H9 (cell line): ENCODE data around the gene DOCK9. TPM values are rescaled to one million over a fixed set of nuclear protein-coding genes. Genes with fewer than 3 reads are reported as not detected.

Experiments used
- DNase-seq: peaks from one replicate; pipeline ENCODE4 v3.0.0-alpha.2; 2017
- H2AFZ ChIP-seq: one replicate; pipeline ENCODE4 v1.6.1; 2013; ENCODE audit warnings: mild to moderate bottlenecking, low read length, control low read depth, moderate library complexity
- H2AK5ac ChIP-seq: 2 replicates; pipeline ENCODE4 v1.6.1; 2013; ENCODE audit warnings: low read length, control low read depth, mixed read lengths; ENCODE audit not compliant: insufficient read length
- H2BK120ac ChIP-seq: one replicate; pipeline ENCODE4 v1.6.1; 2013; ENCODE audit warnings: low read depth, mild to moderate bottlenecking, low read length, control low read depth, inconsistent platforms; ENCODE audit not compliant: poor library complexity, severe bottlenecking
- H2BK12ac ChIP-seq: 2 replicates; pipeline ENCODE4 v1.6.1; 2013; ENCODE audit warnings: low read length, control low read depth, mixed read lengths, low read depth; ENCODE audit not compliant: insufficient read length
- H2BK15ac ChIP-seq: 2 replicates; pipeline ENCODE4 v1.6.1; 2013; ENCODE audit warnings: low read depth, low read length, control low read depth
- H2BK20ac ChIP-seq: one replicate; pipeline ENCODE4 v1.6.1; 2013; ENCODE audit warnings: low read depth, mild to moderate bottlenecking, low read length, control low read depth, inconsistent platforms; ENCODE audit not compliant: poor library complexity, severe bottlenecking
- H2BK5ac ChIP-seq: 2 replicates; pipeline ENCODE4 v1.6.1; 2013; ENCODE audit warnings: low read length, control low read depth, mixed read lengths; ENCODE audit not compliant: insufficient read length
- H3K14ac ChIP-seq: 2 replicates; pipeline ENCODE4 v1.6.1; 2013; ENCODE audit warnings: low read length, control low read depth; ENCODE audit not compliant: insufficient read depth
- H3K18ac ChIP-seq: 2 replicates; pipeline ENCODE4 v1.6.1; 2013; ENCODE audit warnings: low read depth, mild to moderate bottlenecking, mixed read lengths, low read length, control low read depth; ENCODE audit not compliant: insufficient read length
- H3K23ac ChIP-seq: 2 replicates; pipeline ENCODE4 v1.6.1; 2013; ENCODE audit warnings: low read length, control low read depth, mixed read lengths, low read depth; ENCODE audit not compliant: insufficient read length
- H3K23me2 ChIP-seq: 2 replicates; pipeline ENCODE4 v1.6.1; 2013; ENCODE audit warnings: low read depth, mild to moderate bottlenecking, mixed read lengths, low read length, control low read depth; ENCODE audit not compliant: insufficient read length, poor library complexity, severe bottlenecking
- H3K27ac ChIP-seq: 2 replicates; pipeline ENCODE4 v1.5.1; 2013; ENCODE audit warnings: low read length, control low read depth, mixed read lengths, low read depth; ENCODE audit not compliant: insufficient read length
- H3K27me3 ChIP-seq: 2 replicates; pipeline ENCODE4 v1.6.1; 2013; ENCODE audit warnings: low read length, control low read depth, inconsistent platforms; ENCODE audit not compliant: insufficient read depth
- H3K4ac ChIP-seq: 2 replicates; pipeline ENCODE4 v1.6.1; 2013; ENCODE audit warnings: low read depth, mild to moderate bottlenecking, control low read depth, inconsistent platforms, low read length, moderate library complexity
- H3K4me1 ChIP-seq: 2 replicates; pipeline ENCODE4 v1.6.1; 2013; ENCODE audit warnings: low read length, control low read depth, inconsistent platforms; ENCODE audit not compliant: insufficient read depth
- H3K4me2 ChIP-seq: 2 replicates; pipeline ENCODE4 v1.6.1; 2013; ENCODE audit warnings: low read length, control low read depth, mixed read lengths; ENCODE audit not compliant: insufficient read length, insufficient read depth
- H3K56ac ChIP-seq: 2 replicates; pipeline ENCODE4 v1.6.1; 2013; ENCODE audit warnings: low read depth, mild to moderate bottlenecking, mixed read lengths, low read length, control low read depth; ENCODE audit not compliant: insufficient read length
- H3K79me1 ChIP-seq: 2 replicates; pipeline ENCODE4 v1.6.1; 2013; ENCODE audit warnings: low read depth, mild to moderate bottlenecking, moderate library complexity, low read length, control low read depth, inconsistent platforms; ENCODE audit not compliant: insufficient read depth, poor library complexity, severe bottlenecking
- H3K79me2 ChIP-seq: 2 replicates; pipeline ENCODE4 v1.6.1; 2013; ENCODE audit warnings: low read length, control low read depth, inconsistent platforms; ENCODE audit not compliant: insufficient read depth
- H3K9ac ChIP-seq: 2 replicates; pipeline ENCODE4 v1.6.1; 2013; ENCODE audit warnings: low read length, control low read depth, mixed read lengths; ENCODE audit not compliant: insufficient read length; ENCODE audit errors: extremely low read depth
- H3K9me3 ChIP-seq: one replicate; pipeline ENCODE4 v1.6.1; 2013; ENCODE audit warnings: low read depth, low read length, inconsistent platforms; ENCODE audit not compliant: control insufficient read depth
- H3T11ph ChIP-seq: one replicate; pipeline ENCODE4 v1.6.1; 2013; ENCODE audit warnings: mild to moderate bottlenecking, low read length, control low read depth, inconsistent platforms
- H4K20me1 ChIP-seq: one replicate; pipeline ENCODE4 v1.6.1; 2013; ENCODE audit not compliant: control insufficient read depth, insufficient read length, insufficient read depth
- H4K5ac ChIP-seq: 2 replicates; pipeline ENCODE4 v1.6.1; 2013; ENCODE audit warnings: low read depth, mild to moderate bottlenecking, mixed read lengths, low read length, control low read depth; ENCODE audit not compliant: insufficient read length
- H4K8ac ChIP-seq: replicated peaks from 2 replicates; pipeline ENCODE4 v1.6.1; 2013; ENCODE audit warnings: low read length, control low read depth, mixed read lengths, low read depth; ENCODE audit not compliant: insufficient read length
- H4K91ac ChIP-seq: 2 replicates; pipeline ENCODE4 v1.6.1; 2013; ENCODE audit warnings: low read depth, mild to moderate bottlenecking, moderate library complexity, mixed read lengths, low read length, control low read depth; ENCODE audit not compliant: insufficient read length
- H3K27ac Mint-ChIP-seq, 3 experiments: 2 replicates in 2 of 3; 3 replicates in 1 of 3; pipeline ENCODE4 v1.8.0; 2020 to 2021; ENCODE audit warnings: mixed read lengths in 3 of 3, mild to moderate bottlenecking in 1 of 3, moderate library complexity in 1 of 3
- H3K27me3 Mint-ChIP-seq: 2 replicates; pipeline ENCODE4 v1.8.0; 2021; ENCODE audit warnings: low read depth, mild to moderate bottlenecking, moderate library complexity, mixed read lengths
- H3K36me3 Mint-ChIP-seq, 3 experiments: 2 replicates in 2 of 3; 3 replicates in 1 of 3; pipeline ENCODE4 v1.8.0; 2020 to 2021; ENCODE audit warnings: low read depth in 3 of 3, mixed read lengths in 3 of 3; ENCODE audit not compliant: insufficient read depth in 1 of 3
- H3K4me1 Mint-ChIP-seq, 2 experiments: 2 replicates each; pipeline ENCODE4 v1.8.0; 2020; ENCODE audit warnings: mixed read lengths in 2 of 2
- H3K4me3 Mint-ChIP-seq, 2 experiments: 2 replicates in 1 of 2; 3 replicates in 1 of 2; pipeline ENCODE4 v1.8.0; 2020 to 2021; ENCODE audit warnings: mild to moderate bottlenecking in 2 of 2, mixed read lengths in 2 of 2, moderate library complexity in 1 of 2
- H3K9me3 Mint-ChIP-seq, 2 experiments: 2 replicates in 1 of 2; 3 replicates in 1 of 2; pipeline ENCODE4 v1.8.0; 2020; ENCODE audit warnings: mild to moderate bottlenecking in 2 of 2, mixed read lengths in 2 of 2, moderate library complexity in 1 of 2
- WGBS: extraction: QIAGEN DNeasy Blood & Tissue Kit; methylation state at CpG from one replicate; pipeline ENCODE4 v1.1.7; 2013; ENCODE audit warnings: missing lambda C conversion rate, low lambda C conversion rate, mixed read lengths; ENCODE audit not compliant: insufficient read length; ENCODE audit errors: extremely low coverage; 5-methylcytosine and 5-hydroxymethylcytosine counted together
- total RNA-seq: library from RNA; stranded (reverse); gene quantifications from 2 replicates; pipeline ENCODE4 v1.2.1, GENCODE V29; 2021
- TF ChIP-seq, protein P1 (sequence below): fragments of 200-600 bp; sonication (generic); conservative IDR thresholded peaks from 3 replicates; pipeline ENCODE4 v1.8.0; 2021; ENCODE audit warnings: antibody characterized with exemption, mild to moderate bottlenecking

The DOCK9 gene
- total RNA-seq, 1 experiment from 2014 or later, result 23.0 TPM

DNA sequence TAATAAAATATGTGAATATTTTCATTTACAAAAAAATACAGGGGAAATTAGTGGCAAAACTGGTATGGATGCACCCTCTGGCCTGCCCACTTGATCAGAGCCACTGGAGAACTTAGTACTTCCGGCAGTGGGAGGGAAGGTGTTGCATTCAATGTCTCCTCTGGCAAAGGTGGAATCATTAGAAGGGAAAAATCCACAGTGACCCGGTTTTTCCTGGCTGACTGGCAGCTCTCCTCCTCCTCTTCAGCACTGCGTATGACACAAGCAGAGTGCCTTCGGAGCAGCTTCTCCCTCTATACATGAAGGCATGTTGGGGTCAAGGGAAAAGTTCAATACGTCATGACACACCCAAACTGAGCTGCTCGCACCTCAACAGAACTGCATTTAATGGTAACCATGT is 123.4 kb downstream of the DOCK9 start:
- no peaks in the 10 kb centered on the region for H3K79me1 ChIP-seq
- TF ChIP-seq, protein P1, sequence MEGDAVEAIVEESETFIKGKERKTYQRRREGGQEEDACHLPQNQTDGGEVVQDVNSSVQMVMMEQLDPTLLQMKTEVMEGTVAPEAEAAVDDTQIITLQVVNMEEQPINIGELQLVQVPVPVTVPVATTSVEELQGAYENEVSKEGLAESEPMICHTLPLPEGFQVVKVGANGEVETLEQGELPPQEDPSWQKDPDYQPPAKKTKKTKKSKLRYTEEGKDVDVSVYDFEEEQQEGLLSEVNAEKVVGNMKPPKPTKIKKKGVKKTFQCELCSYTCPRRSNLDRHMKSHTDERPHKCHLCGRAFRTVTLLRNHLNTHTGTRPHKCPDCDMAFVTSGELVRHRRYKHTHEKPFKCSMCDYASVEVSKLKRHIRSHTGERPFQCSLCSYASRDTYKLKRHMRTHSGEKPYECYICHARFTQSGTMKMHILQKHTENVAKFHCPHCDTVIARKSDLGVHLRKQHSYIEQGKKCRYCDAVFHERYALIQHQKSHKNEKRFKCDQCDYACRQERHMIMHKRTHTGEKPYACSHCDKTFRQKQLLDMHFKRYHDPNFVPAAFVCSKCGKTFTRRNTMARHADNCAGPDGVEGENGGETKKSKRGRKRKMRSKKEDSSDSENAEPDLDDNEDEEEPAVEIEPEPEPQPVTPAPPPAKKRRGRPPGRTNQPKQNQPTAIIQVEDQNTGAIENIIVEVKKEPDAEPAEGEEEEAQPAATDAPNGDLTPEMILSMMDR, result no peak
- H3K79me2 ChIP-seq, result no peaks in the 10 kb centered on the region
- Mint-ChIP-seq H3K27me3 (no peaks in the 10 kb centered on the region), H3K27ac (0 out of 7 replicates have a peak overlapping the region, but pooled peaks of 1 of the 3 experiments have one; percentile 21), H3K36me3 (no peaks in the 10 kb centered on the region), H3K4me3 (no peak overlapping the region), H3K9me3 (no peaks in the 10 kb centered on the region), H3K4me1 (no peaks in the 10 kb centered on the region)
- no peaks in the 10 kb centered on the region for H3K23me2 ChIP-seq
- H3K9me3 ChIP-seq, result no peaks in the 10 kb centered on the region
- no peak overlapping the region for H2BK12ac ChIP-seq
- H4K8ac ChIP-seq, result no peak overlapping the region
- no peak overlapping the region for H2BK15ac ChIP-seq
- no peaks in the 10 kb centered on the region for H3K27me3 ChIP-seq
- H3K4me2 ChIP-seq, result no peak overlapping the region
- no peak overlapping the region for H3K23ac ChIP-seq
- no peak overlapping the region for H3K14ac ChIP-seq
- DNase-seq, result no peak
- no peak overlapping the region for H4K5ac ChIP-seq
- H3K4me1 ChIP-seq, result no peaks in the 10 kb centered on the region
- no peak overlapping the region for H2AK5ac ChIP-seq
- H3K4ac ChIP-seq, result no peak overlapping the region
- H3K27ac ChIP-seq, result no peak overlapping the region
- H4K91ac ChIP-seq, result no peak overlapping the region
- H3T11ph ChIP-seq, result no peak overlapping the region
- H2BK5ac ChIP-seq, result no peak overlapping the region
- H3K56ac ChIP-seq, result no peak overlapping the region
- no CpG with 5 or more reads among the region's 6 CpGs for WGBS
- H3K9ac ChIP-seq, result no peak overlapping the region
- H2AFZ ChIP-seq, result no peak overlapping the region
- H2BK20ac ChIP-seq, result no peak overlapping the region
- H4K20me1 ChIP-seq, result no peaks in the 10 kb centered on the region
- H3K18ac ChIP-seq, result no peak overlapping the region
- H2BK120ac ChIP-seq, result no peak overlapping the region
